MCF 10A (cell line): ENCODE data around the gene STX5. TPM values are rescaled to one million over a fixed set of nuclear protein-coding genes. Genes with fewer than 3 reads are reported as not detected.

Source experiments
- BruUV-seq: library from RNA; stranded (reverse); fragments of 400-500 nt; replicated peaks from 2 replicates; lab custom pipeline; 2021; lab: Mats Ljungman, UMichigan
- CTCF ChIA-PET: fragments of 300-600 bp; sonication (Branson Sonifier 250); formaldehyde crosslinking; extraction: SDS; loops from one replicate; lab custom pipeline; 2021; ENCODE audit warnings: antibody characterized with exemption, inconsistent platforms; lab: Yijun Ruan, JAX
- POLR2A ChIA-PET: fragments of 300-600, 350-650 bp; sonication (Branson Sonifier 250); formaldehyde crosslinking; extraction: SDS; loops from one replicate; lab custom pipeline; 2020; ENCODE audit warnings: antibody characterized with exemption, inconsistent platforms; lab: Yijun Ruan, JAX
- DNase-seq: peaks from one replicate; pipeline ENCODE4 v3.0.0-alpha.2; 2018; ENCODE audit not compliant: unreplicated experiment
- H3K27ac Mint-ChIP-seq: one replicate; pipeline ENCODE4 v1.8.0; 2022; ENCODE audit warnings: mild to moderate bottlenecking, low read depth, mixed read lengths; ENCODE audit not compliant: unreplicated experiment
- H3K27me3 Mint-ChIP-seq: one replicate; pipeline ENCODE4 v1.8.0; 2022; ENCODE audit warnings: mixed read lengths; ENCODE audit not compliant: insufficient read depth, unreplicated experiment
- H3K36me3 Mint-ChIP-seq: one replicate; pipeline ENCODE4 v1.8.0; 2022; ENCODE audit warnings: mild to moderate bottlenecking, moderate library complexity, mixed read lengths; ENCODE audit not compliant: insufficient read depth, unreplicated experiment
- H3K4me1 Mint-ChIP-seq: one replicate; pipeline ENCODE4 v1.8.0; 2022; ENCODE audit warnings: mixed read lengths; ENCODE audit not compliant: insufficient read depth, unreplicated experiment
- H3K4me3 Mint-ChIP-seq: one replicate; pipeline ENCODE4 v1.8.0; 2022; ENCODE audit warnings: mild to moderate bottlenecking, moderate library complexity, mixed read lengths; ENCODE audit not compliant: unreplicated experiment
- H3K9me3 Mint-ChIP-seq: one replicate; pipeline ENCODE4 v1.8.0; 2022; ENCODE audit warnings: mixed read lengths; ENCODE audit not compliant: unreplicated experiment
- intact Hi-C: fragments of 100-400 bp; cut with micrococcal nuclease; formaldehyde crosslinking; loops from 2 replicates; pipeline ENCODE4 v1.14.1; 2022
- total RNA-seq: library from RNA; stranded (reverse); gene quantifications from 2 replicates; pipeline ENCODE4 v1.2.3, GENCODE V29; 2022
- TF ChIP-seq, protein P1 (sequence below): fragments of 200-600 bp; IDR thresholded peaks from one replicate; pipeline ENCODE4 v1.8.0; 2022; ENCODE audit warnings: antibody characterized with exemption, mild to moderate bottlenecking; ENCODE audit not compliant: unreplicated experiment

STX5 gene
- total RNA-seq, 1 experiment from 2014 or later = 72.0 TPM

DNA sequence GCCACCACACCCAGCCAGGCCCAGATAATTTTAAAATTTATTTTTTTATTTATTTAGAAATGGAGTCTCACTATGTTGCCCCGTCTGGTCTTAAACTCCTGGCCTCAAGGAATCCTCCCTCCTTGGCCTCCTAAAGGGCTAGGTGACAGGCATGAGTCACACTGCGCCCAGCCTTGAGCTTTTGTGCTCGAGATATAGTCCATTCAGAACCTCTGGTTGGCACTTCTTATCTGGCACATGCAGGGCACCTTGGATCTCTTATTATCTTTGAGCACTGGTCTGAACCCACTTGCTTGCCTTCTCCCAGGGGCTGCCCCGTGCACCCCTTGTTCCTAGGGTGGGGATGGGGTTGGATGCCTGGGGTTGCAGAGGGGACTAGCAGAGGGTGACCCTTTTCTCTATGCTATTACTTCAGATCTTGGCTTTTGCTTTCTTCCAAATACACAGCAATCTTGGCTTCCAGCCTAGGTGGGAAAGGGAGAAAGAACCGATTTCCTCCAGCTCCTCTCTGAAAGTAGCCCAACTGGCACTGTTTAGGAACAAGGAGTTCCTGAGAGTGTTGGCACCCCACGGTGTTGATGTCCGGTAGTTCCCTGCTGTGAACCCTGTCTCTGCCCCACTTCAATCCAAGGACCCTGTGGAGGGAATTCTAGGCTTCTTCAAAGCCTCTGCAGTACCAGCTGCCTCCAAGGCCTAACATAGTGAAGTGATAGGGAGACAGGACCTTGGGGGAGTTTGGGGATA, 47.6 kb upstream of the STX5 start:
- POLR2A ChIA-PET = interaction anchor here (0.6 to 6.1 kb wide), 14 partner anchors 14 to 214 kb away, joined by 3 to 152 read pairs (median 8); partner anchors contain the start of genes HNRNPUL2, LBHD1, NXF1 and TAF6L
- no TSS peak for BruUV-seq
- peak; percentile 67 for DNase-seq
- Mint-ChIP-seq H3K9me3 (no peaks in the 10 kb centered on the region), H3K27me3 (no peaks in the 10 kb centered on the region), H3K27ac (peak overlapping the region; percentile 99), H3K4me1 (peaks cover 38% of the 10 kb centered on the region), H3K36me3 (peaks cover 74% of the 10 kb centered on the region), H3K4me3 (peak overlapping the region; percentile 100)
- TF ChIP-seq, protein P1, sequence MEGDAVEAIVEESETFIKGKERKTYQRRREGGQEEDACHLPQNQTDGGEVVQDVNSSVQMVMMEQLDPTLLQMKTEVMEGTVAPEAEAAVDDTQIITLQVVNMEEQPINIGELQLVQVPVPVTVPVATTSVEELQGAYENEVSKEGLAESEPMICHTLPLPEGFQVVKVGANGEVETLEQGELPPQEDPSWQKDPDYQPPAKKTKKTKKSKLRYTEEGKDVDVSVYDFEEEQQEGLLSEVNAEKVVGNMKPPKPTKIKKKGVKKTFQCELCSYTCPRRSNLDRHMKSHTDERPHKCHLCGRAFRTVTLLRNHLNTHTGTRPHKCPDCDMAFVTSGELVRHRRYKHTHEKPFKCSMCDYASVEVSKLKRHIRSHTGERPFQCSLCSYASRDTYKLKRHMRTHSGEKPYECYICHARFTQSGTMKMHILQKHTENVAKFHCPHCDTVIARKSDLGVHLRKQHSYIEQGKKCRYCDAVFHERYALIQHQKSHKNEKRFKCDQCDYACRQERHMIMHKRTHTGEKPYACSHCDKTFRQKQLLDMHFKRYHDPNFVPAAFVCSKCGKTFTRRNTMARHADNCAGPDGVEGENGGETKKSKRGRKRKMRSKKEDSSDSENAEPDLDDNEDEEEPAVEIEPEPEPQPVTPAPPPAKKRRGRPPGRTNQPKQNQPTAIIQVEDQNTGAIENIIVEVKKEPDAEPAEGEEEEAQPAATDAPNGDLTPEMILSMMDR = no peak
- intact Hi-C loops = no loop called here
- CTCF ChIA-PET = interaction anchor here (0.6 to 5.1 kb wide), 3 partner anchors 17 to 1453 kb away, joined by 3 to 31 read pairs (median 19); no protein-coding TSS in a partner anchor

DNA sequence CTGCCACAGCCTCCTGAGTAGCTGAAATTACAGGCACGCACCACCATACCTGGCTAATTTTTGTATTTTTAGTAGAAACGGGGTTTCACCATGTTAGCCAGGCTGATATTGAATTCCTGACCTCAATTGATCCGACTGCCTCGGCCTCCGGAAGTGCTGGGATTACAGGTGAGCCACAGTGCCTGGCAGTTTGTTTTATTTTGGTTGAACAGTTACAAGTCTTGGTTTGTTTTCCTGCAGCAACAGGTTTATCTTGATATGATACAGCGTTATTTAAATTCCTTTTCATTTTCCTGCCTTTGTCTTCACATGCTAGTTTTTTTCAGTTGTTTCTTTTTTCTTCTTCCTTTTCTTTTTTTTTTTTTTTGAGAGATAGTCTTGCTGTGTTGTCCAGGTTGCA, 44.9 kb upstream of the STX5 start:
- BruUV-seq = no TSS peak
- Mint-ChIP-seq H3K27me3 (no peaks in the 10 kb centered on the region), H3K36me3 (peaks cover 53% of the 10 kb centered on the region), H3K4me1 (peaks cover 18% of the 10 kb centered on the region), H3K4me3 (no peak overlapping the region), H3K27ac (peak overlapping the region; percentile 49), H3K9me3 (no peaks in the 10 kb centered on the region)
- POLR2A ChIA-PET = interaction anchor here (1.9 kb wide), 1 partner anchor 20 kb away, joined by 7 read pairs; no protein-coding TSS in a partner anchor
- intact Hi-C loops = no loop called here
- CTCF ChIA-PET = interaction anchor here (0.7 to 0.9 kb wide), 2 partner anchors 13 to 578 kb away, joined by 3 read pairs; partner anchors contain the start of gene SCGB1D4
- TF ChIP-seq, protein P1 = no peak
- DNase-seq = no peak

DNA sequence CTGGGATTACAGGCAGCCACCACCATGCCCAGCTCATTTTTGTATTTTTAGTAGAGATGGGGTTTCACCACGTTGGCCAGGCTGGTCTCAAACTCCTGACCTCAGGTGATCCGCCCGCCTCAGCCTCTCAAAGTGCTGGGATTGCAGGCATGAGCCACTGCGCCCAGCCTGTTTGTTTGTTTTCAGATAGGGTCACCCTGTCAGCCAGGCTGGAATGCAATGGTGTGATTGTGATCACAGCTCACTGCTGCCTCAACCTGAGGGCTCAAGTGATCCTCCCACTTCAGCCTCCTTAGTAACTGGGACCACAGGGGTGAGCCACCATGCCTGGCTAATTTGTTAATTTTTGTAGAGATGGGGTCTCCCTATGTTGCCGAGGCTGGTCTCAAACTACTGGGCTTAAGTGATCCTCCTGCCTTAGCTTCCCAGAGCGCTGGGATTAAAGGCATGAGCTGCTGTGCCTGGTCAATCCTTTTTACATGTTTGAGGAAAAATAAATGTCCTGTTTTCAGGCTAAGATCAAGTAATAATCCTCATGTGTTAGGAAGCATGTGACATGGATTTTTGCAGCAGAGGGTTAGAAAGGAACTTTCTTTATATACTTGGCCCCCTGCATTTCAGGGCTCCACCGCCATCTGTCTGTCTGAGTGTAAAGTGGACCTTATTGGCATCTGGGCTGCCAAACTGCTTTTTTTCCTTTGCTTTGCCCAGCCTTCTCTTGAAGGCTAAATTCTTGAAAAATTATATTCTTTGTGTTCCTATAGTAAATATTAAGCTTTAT, 44.0 kb upstream of the STX5 start:
- CTCF ChIA-PET = interaction anchor here (0.9 to 1.2 kb wide), 3 partner anchors 11 to 18 kb away, joined by 3 to 5 read pairs (median 3); no protein-coding TSS in a partner anchor
- no peak overlapping the region for H3K4me3 Mint-ChIP-seq
- H3K9me3 Mint-ChIP-seq = no peaks in the 10 kb centered on the region
- no TSS peak for BruUV-seq
- intact Hi-C loops = no loop called here
- H3K27ac Mint-ChIP-seq = no peak overlapping the region
- peaks cover 47% of the 10 kb centered on the region for H3K36me3 Mint-ChIP-seq
- TF ChIP-seq, protein P1 = no peak
- no peak for DNase-seq
- POLR2A ChIA-PET = interaction anchor here (0.6 to 1.9 kb wide), 3 partner anchors 12 to 44 kb away, joined by 3 to 7 read pairs (median 3); partner anchors contain the start of gene STX5
- no peaks in the 10 kb centered on the region for H3K27me3 Mint-ChIP-seq
- peaks cover 18% of the 10 kb centered on the region for H3K4me1 Mint-ChIP-seq
